Vagina (tissue), 2 donors: Measurements from ENCODE around the gene HSD17B8. TPM values are rescaled to one million over a fixed set of nuclear protein-coding genes. Genes with fewer than 3 reads are reported as not detected.

Experiments
- DNase-seq, 2 donors: peaks; one replicate each; pipeline ENCODE4 v3.0.0-alpha.2; 2017; ENCODE audit errors: extremely low spot score in 2 of 2
- H3K27ac ChIP-seq: fragments of 200-600 bp; sonication (generic); one replicate; pipeline ENCODE4 v1.5.1; 2019
- H3K27me3 ChIP-seq: fragments of 200-600 bp; sonication (generic); one replicate; pipeline ENCODE4 v1.5.1; 2019
- H3K36me3 ChIP-seq, 2 donors: fragments of 200-600 bp; sonication (generic); one replicate each; pipeline ENCODE4 v1.5.1; 2017 to 2019
- H3K4me1 ChIP-seq: fragments of 200-600 bp; sonication (generic); one replicate; pipeline ENCODE4 v1.5.1; 2019
- H3K4me3 ChIP-seq, 2 donors: fragments of 200-600 bp; sonication (generic); 1 replicate in 1 of 2; 2 replicates in 1 of 2; pipeline ENCODE4 v1.5.1; 2016 to 2019
- H3K9me3 ChIP-seq: fragments of 200-600 bp; sonication (generic); one replicate; pipeline ENCODE4 v1.5.1; 2019
- CTCF ChIP-seq, 3 experiments: fragments of 450-650 bp in 2 of 3; fragments of 200-600 bp in 1 of 3; sonication (generic) in 1 of 3; IDR thresholded peaks; one replicate each; pipeline ENCODE4 v1.5.1; 2017 to 2019; ENCODE audit warnings: antibody characterized with exemption in 3 of 3, mild to moderate bottlenecking in 2 of 3, moderate library complexity in 2 of 3
- POLR2A ChIP-seq, 2 donors: fragments of 450-650 bp; IDR thresholded peaks; one replicate each; pipeline ENCODE4 v1.6.1; 2017; ENCODE audit warnings: antibody characterized with exemption in 2 of 2, mild to moderate bottlenecking in 2 of 2, moderate library complexity in 2 of 2
- POLR2AphosphoS5 ChIP-seq, 2 donors: sonication (generic); formaldehyde crosslinking; IDR thresholded peaks; one replicate each; pipeline ENCODE4 v1.9.0; 2017; ENCODE audit warnings: antibody characterized with exemption in 2 of 2, mild to moderate bottlenecking in 2 of 2, low read depth in 1 of 2; ENCODE audit not compliant: insufficient read depth in 1 of 2
- intact Hi-C: fragments of 100-400 bp; cut with DNase I; formaldehyde crosslinking; loops from one replicate; pipeline ENCODE4 v1.15.1; 2023
- total RNA-seq: library from RNA; depleted of rRNA; stranded (reverse); fragments of >200 nt; gene quantifications from one replicate; pipeline ENCODE4 v1.2.3, GENCODE V29; 2016

Gene HSD17B8
- total RNA-seq, 1 donor from 2014 or later = 17.7 TPM

- no peak for DNase-seq
- H3K9me3 ChIP-seq = no peaks in the 10 kb centered on the region
- intact Hi-C loops = loop anchor here (10.0 kb wide), 1 partner anchor 1025 kb away; the partner anchor contains the start of gene AGER
- no peaks in the 10 kb centered on the region for H3K27me3 ChIP-seq
- H3K4me3 ChIP-seq = no peak overlapping the region
- TF ChIP-seq POLR2A (IDR thresholded peaks at IDR 0.05) = no peak
- TF ChIP-seq POLR2AphosphoS5 (IDR thresholded peaks at IDR 0.05; ENCODE audit: insufficient read depth in 1 of 2, low read depth in 1 of 2) = no peak
- TF ChIP-seq CTCF (IDR thresholded peaks at IDR 0.05) = no peak
- peaks cover 41% of the 10 kb centered on the region for H3K4me1 ChIP-seq
- no peak overlapping the region for H3K27ac ChIP-seq
- peaks cover 0 to 12% of the 10 kb centered on the region in 2 donors for H3K36me3 ChIP-seq
Observed at GRCh38 chr6:33209856-33210255, 5.4 kb downstream of the HSD17B8 start.

GRCh38 chr6:33211136-33211535 is 6.7 kb downstream of the HSD17B8 start:
- peaks cover 35% of the 10 kb centered on the region for H3K4me1 ChIP-seq
- peaks cover 0 to 12% of the 10 kb centered on the region in 2 donors for H3K36me3 ChIP-seq
- H3K4me3 ChIP-seq = no peak overlapping the region
- no peak for DNase-seq
- no peaks in the 10 kb centered on the region for H3K9me3 ChIP-seq
- H3K27ac ChIP-seq = no peak overlapping the region
- H3K27me3 ChIP-seq = no peaks in the 10 kb centered on the region
- intact Hi-C loops = no loop called here
- TF ChIP-seq POLR2A (IDR thresholded peaks at IDR 0.05) (no peak), CTCF (IDR thresholded peaks at IDR 0.05) (no peak), POLR2AphosphoS5 (IDR thresholded peaks at IDR 0.05; ENCODE audit: insufficient read depth in 1 of 2, low read depth in 1 of 2) (no peak)

- TF ChIP-seq POLR2A (IDR thresholded peaks at IDR 0.05) = no peak
- TF ChIP-seq CTCF (IDR thresholded peaks at IDR 0.05) = no peak
- TF ChIP-seq POLR2AphosphoS5 (IDR thresholded peaks at IDR 0.05; ENCODE audit: insufficient read depth in 1 of 2, low read depth in 1 of 2) = no peak
- Histone ChIP-seq H3K36me3 (peaks cover 0 to 12% of the 10 kb centered on the region in 2 donors), H3K9me3 (no peaks in the 10 kb centered on the region), H3K4me3 (no peak overlapping the region), H3K4me1 (peaks cover 32% of the 10 kb centered on the region), H3K27me3 (no peaks in the 10 kb centered on the region), H3K27ac (no peak overlapping the region)
- no peak for DNase-seq
- intact Hi-C loops = no loop called here
Observed at GRCh38 chr6:33211666-33212422, 7.4 kb downstream of the HSD17B8 start.

- H3K4me3 ChIP-seq = peak overlapping the region; percentile 46 to 55
- no peaks in the 10 kb centered on the region for H3K9me3 ChIP-seq
- H3K36me3 ChIP-seq = peaks cover 0 to 12% of the 10 kb centered on the region in 2 donors
- no peaks in the 10 kb centered on the region for H3K27me3 ChIP-seq
- intact Hi-C loops = no loop called here
- no peak for DNase-seq
- no peak for TF ChIP-seq POLR2AphosphoS5 (IDR thresholded peaks at IDR 0.05; ENCODE audit: insufficient read depth in 1 of 2, low read depth in 1 of 2)
- no peak for TF ChIP-seq CTCF (IDR thresholded peaks at IDR 0.05)
- TF ChIP-seq POLR2A (IDR thresholded peaks at IDR 0.05) = no peak
- peak overlapping the region; percentile 59 for H3K27ac ChIP-seq
- H3K4me1 ChIP-seq = peaks cover 22% of the 10 kb centered on the region
Observed at GRCh38 chr6:33212857-33213165, 8.4 kb downstream of the HSD17B8 start.
